HG02840 (cell line): ENCODE measurements around the gene STX11.
A peak's percentile ranks its signal among the peaks of the same experiment; 100 is the strongest.

Experiments
- ATAC-seq: cut with Tn5 transposase; IDR thresholded peaks from one replicate; pipeline ENCODE4 v1.9.1; 2021; ENCODE audit warnings: mild to moderate bottlenecking, moderate library complexity, moderate number of reproducible peaks; ENCODE audit not compliant: unreplicated experiment, low FRiP score

STX11 gene

GRCh38 chr6:144211160-144211559 lies 60.8 kb downstream of the STX11 start:
- no peak for ATAC-seq

- no peak for ATAC-seq
Measured at GRCh38 chr6:144213315-144213714, 63.0 kb downstream of the STX11 start.

- ATAC-seq = no peak
Measured at GRCh38 chr6:144214029-144214428, 63.7 kb downstream of the STX11 start.

GRCh38 chr6:144214622-144215401 lies 64.5 kb downstream of the STX11 start:
- ATAC-seq = no peak

GRCh38 chr6:144215402-144215931 lies 65.2 kb downstream of the STX11 start:
- peak; percentile 12 for ATAC-seq

- ATAC-seq = peak; percentile 88
Measured at GRCh38 chr6:144215932-144216667, 65.8 kb downstream of the STX11 start.

GRCh38 chr6:144216668-144217218 lies 66.4 kb downstream of the STX11 start:
- peak; percentile 44 for ATAC-seq

GRCh38 chr6:144217264-144217663 lies 66.9 kb downstream of the STX11 start:
- no peak for ATAC-seq

GRCh38 chr6:144217797-144218196 lies 67.5 kb downstream of the STX11 start:
- ATAC-seq = no peak

- no peak for ATAC-seq
Measured at GRCh38 chr6:144219056-144219685, 68.9 kb downstream of the STX11 start.

- ATAC-seq = no peak
Measured at GRCh38 chr6:144220031-144220790, 69.9 kb downstream of the STX11 start.

GRCh38 chr6:144223686-144224085 lies 73.4 kb downstream of the STX11 start:
- no peak for ATAC-seq

- ATAC-seq = no peak
Measured at GRCh38 chr6:144231721-144232120, 81.4 kb downstream of the STX11 start.

- no peak for ATAC-seq
Measured at GRCh38 chr6:144232176-144232831, 82.0 kb downstream of the STX11 start.

GRCh38 chr6:144232832-144233230 lies 82.5 kb downstream of the STX11 start:
- ATAC-seq = no peak

- no peak for ATAC-seq
Measured at GRCh38 chr6:144234399-144234798, 84.1 kb downstream of the STX11 start.

GRCh38 chr6:144234935-144235334 lies 84.6 kb downstream of the STX11 start:
- ATAC-seq = no peak
